GM18502 (cell line): Measurements from ENCODE around the gene TOM1.

Source experiments
- ATAC-seq: cut with Tn5 transposase; IDR thresholded peaks from one replicate; pipeline ENCODE4 v1.9.1; 2021; ENCODE audit warnings: mild to moderate bottlenecking; ENCODE audit not compliant: unreplicated experiment, poor library complexity

The TOM1 gene

GRCh38 chr22:35322126-35322525 is 22.4 kb downstream of the TOM1 start:
- no peak for ATAC-seq

GRCh38 chr22:35322893-35323292 is 23.2 kb downstream of the TOM1 start:
- ATAC-seq: no peak

DNA sequence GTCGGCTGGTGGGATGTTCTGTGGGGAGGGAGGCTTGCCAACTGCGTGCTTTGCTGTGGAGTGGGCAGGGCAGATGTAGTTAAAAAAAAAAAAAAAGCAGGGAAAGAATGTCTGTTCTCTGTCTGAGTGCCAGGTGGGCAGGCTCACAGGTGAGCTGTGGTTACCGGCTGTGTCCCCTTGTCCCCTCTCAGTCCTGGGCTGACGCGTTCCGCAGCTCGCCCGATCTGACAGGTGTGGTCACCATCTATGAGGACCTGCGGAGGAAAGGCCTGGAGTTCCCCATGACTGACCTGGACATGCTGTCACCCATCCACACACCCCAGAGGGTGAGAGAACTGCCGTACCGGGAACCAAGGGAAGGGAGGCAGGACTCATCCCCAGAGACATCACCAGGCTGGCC is 23.6 kb downstream of the TOM1 start:
- no peak for ATAC-seq

DNA sequence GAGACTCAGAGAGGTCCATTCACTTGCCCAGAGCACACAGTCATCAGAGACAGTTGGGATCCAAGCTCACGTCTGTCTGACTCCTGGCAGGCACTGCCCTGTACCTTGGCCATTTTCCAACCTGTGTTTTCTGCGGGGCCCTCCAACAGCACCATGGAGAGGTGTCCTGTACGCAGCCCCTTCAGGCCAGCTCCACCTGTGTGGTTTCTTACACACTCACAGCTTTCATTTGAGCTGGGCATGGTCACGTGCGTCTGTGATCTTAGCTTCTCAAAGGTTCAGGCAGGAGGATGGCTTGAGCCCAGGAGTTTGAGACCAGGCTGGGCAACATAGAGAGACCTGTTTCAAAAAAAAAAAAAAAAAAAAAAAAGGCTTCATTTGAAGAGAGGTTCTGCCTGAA is 24.4 kb downstream of the TOM1 start:
- ATAC-seq: no peak

DNA sequence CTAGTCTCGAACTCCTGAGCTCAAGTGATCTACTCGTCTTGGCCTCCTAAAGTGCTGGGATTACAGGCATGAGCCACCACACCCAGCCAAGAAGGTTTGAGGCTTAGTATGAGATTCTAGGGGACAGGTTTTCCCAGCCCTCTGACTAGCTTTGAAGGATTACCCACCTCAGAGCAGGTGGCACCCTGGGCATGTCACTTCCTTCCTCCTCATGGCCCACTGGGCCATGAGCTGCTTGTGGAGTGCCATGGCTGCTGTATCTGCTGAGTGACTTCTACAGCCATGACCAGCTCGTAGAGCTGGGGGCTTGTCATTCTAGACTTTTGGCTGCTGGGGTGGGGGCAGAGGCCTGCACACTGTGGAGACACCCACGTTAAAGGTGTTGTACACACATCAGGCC is 25.1 kb downstream of the TOM1 start:
- ATAC-seq: no peak

GRCh38 chr22:35325209-35325608 is 25.5 kb downstream of the TOM1 start:
- no peak for ATAC-seq

DNA sequence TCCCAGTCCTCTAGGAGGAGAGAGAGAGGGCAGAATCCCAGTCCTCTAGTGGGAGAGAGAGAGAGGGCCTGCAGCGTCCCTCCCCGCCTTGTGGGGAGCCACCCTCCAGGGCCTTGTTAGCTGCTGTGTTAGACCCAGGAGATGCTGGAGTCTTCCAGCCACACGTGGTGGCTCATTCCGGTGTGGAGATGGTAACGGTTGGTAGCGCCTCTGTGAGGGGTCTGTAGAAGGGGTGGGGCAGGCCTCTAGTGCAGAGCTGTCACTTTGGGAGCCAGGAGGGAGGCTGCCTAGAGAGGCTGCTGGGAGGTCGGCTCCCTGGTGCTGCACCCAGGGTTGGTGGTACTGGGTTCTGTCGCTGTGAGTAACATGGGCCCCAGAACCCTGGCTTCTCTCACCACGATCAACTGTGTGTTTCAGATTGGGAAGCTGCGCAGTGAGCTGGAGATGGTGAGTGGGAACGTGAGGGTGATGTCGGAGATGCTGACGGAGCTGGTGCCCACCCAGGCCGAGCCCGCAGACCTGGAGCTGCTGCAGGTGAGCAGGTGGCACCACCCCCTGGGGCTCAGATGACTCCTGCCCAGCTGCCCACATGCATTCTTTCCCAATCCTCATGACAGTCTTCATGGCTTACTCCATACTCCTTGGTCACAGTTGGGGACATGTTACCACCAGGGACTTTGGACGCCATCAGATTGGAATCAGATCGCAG is 27.3 kb downstream of the TOM1 start:
- no peak for ATAC-seq

- no peak for ATAC-seq
Measured at GRCh38 chr22:35327690-35328471, 28.2 kb downstream of the TOM1 start.

DNA sequence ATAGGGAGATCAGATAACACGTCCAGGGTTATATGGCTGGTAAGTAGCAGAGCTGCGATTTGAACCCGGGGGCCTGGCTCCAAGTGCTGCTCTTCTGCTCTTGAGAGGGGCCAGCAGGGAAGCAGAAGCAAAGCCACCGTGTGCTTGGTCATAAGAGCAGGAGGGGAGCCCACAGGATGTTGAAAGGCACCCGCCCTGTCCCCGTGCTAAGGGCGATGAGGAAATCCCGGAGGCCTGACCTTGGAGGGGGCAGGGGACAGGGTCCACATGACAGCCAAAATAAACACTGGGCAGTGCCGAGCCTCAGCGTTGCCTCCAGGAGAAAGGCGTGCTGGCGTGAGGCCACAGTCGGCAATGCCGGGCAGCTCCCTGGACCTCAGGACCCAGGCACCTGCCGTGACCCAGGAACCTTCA is 28.8 kb downstream of the TOM1 start:
- ATAC-seq: no peak

GRCh38 chr22:35329114-35329847 is 29.6 kb downstream of the TOM1 start:
- no peak for ATAC-seq

- no peak for ATAC-seq
Measured at GRCh38 chr22:35330258-35330861, 30.7 kb downstream of the TOM1 start.

DNA sequence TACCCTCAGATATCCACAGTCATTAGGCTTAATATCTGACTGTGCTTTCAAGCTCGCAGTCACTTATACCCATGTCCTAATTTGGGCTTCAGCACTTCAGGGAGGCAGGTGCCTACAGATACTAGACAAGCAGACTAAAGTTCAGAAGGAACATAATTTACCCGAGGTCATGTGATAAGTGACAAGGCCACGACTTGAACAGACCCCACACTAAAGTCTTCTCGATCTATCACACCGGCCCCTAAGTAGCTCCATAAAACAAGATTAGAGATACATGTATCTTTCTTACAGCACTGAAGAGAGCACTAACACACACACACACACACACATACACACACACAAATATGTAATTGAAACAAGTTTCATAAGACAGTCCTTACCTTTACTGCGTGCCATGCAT is 32.6 kb downstream of the TOM1 start:
- no peak for ATAC-seq

- no peak for ATAC-seq
Measured at GRCh38 chr22:35333220-35333619, 33.5 kb downstream of the TOM1 start.

- ATAC-seq: no peak
Measured at GRCh38 chr22:35334004-35334403, 34.3 kb downstream of the TOM1 start.

GRCh38 chr22:35335468-35335867 is 35.8 kb downstream of the TOM1 start:
- no peak for ATAC-seq

DNA sequence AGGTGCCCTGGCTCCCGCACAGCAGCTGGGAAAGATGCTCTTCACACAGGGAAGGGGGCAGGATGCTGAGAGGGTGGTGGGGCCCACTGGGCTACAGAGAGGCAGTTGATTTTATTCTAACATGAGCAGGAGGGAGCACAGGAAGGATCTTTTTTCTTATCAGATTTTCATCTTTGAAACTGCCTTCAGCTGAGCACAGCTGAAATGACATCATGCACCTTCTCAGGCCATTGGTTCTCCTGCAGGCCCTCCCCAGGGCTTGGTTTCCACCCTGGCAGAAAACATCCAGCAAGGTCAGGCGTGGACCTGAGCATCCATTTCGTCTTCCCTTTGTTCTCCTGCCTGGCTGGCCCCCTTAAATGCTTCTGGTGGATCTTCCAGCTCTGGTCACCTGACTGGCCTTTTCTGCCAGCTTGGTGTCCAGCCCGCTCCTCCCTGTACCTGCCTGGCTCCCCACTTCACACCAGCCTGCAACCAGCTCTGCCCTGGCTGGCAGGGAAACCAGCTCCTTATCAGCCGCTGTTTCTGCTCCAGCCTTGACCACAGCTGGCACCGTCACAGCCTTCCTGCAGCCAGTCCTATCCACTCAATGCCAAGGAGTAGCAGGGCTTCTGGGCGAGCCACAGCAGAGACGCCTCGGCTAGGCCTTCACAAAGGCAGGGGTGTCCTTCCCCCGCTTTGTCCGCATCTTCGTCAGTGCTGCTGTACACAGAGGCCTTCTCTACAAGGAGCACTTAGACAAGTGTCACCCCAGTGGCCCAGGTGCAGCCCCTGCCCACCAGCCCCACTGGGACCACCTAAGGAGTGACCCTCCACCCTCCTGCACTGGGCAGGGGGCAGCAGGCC is 36.5 kb downstream of the TOM1 start:
- no peak for ATAC-seq

GRCh38 chr22:35337932-35338331 is 38.2 kb downstream of the TOM1 start:
- no peak for ATAC-seq

GRCh38 chr22:35341090-35341874 is 41.6 kb downstream of the TOM1 start:
- no peak for ATAC-seq

DNA sequence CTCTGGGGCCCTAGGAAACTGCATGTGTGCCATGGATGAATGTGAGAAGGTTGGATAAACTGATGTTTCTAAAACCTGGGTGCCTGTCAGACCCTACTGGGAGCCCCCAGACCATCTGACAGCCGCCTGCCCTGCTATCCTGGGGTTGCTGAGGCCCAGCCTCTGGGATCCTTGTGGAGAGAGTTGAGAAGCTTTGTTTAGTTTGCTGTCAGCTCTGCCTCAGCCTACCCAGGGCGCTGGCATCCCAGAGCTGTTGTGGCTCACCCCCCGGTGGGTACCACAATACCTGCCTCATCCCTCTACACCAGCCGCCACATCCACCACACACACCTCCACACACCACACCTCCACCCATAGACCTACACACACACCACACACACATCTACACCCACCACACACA is 42.7 kb downstream of the TOM1 start:
- no peak for ATAC-seq
